NCI-H1105 treated with DMSO at 0.1 percent for 48 hours (cell line): ENCODE measurements around the gene WDR81.

Experiments used
- DNase-seq: peaks from one replicate; lab custom pipeline; 2025; lab: John Stamatoyannopoulos, UW

The WDR81 gene

GRCh38 chr17:1779571-1780131 lies 55.1 kb downstream of the WDR81 start:
- DNase-seq, result no peak

GRCh38 chr17:1782171-1782567 lies 57.7 kb downstream of the WDR81 start:
- no peak for DNase-seq

GRCh38 chr17:1783271-1783670 lies 58.8 kb downstream of the WDR81 start:
- DNase-seq, result no peak

- peak; percentile 9 for DNase-seq
Observed at GRCh38 chr17:1783834-1784611, 59.5 kb downstream of the WDR81 start.

GRCh38 chr17:1785930-1786329 lies 61.4 kb downstream of the WDR81 start:
- no peak for DNase-seq

GRCh38 chr17:1786708-1787107 lies 62.2 kb downstream of the WDR81 start:
- no peak for DNase-seq

- no peak for DNase-seq
Observed at GRCh38 chr17:1787301-1787902, 62.9 kb downstream of the WDR81 start.
